ENCODE measurements around the gene MRPS6. TPM values are rescaled to one million over a fixed set of nuclear protein-coding genes. Genes with fewer than 3 reads are reported as not detected.

MRPS6 gene
- total RNA-seq, 2 donors from 2014 or later: 2.3 to 15.8 TPM

DNA sequence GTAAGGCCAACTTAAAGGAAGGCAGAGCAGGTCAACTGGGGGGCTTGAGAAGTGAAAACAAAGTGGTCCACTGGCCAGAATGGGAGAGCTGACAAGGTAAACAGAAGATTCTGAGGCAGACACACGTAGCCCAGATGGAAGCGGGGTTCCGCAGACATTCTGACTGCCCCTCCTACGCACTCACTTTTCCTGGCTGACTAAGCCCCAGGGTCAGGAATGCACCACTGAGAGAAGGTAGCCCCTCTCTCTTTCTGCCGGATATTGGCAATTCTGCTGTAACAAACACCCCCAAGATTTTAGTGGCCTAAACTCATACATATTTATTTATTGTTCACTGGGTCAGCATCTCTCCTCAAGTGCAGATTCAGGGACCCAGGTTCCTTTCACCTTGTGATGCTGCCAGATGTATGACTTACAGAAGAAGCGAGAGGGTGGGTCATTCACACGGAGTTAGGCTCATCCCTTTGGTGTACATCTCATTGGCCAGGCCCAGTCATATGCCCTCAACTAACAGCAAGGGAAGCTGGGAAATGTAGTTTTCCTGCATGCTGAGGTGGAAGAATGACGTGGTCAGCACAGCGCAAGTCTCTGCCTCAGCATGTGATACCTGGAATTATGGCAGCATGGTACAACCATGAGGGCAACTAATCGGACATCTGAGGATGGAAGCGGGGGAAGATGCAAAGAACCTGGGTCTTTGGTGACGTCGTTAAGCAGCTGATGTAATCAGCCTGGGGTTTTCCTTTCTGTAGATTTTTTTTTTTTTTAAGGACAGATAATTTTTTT, 43.4 kb upstream of the MRPS6 start:
- intact Hi-C loops (cut with DNase I): no loop called here
- DNase-seq (peak; percentile 14 to 46 (median 28)), ATAC-seq (peak; percentile 59)
- H3K4me1 ChIP-seq: no peaks in the 10 kb centered on the region
- no peak overlapping the region for H3K4me3 ChIP-seq
- H3K27me3 ChIP-seq: no peaks in the 10 kb centered on the region
- no peaks in the 10 kb centered on the region for H3K36me3 ChIP-seq (replicated peaks in 1 of 2; ENCODE audit: insufficient read depth in 1 of 2, low read depth in 2 of 2)
- H3K27ac ChIP-seq: no peak overlapping the region
- no peaks in the 10 kb centered on the region for H3K9me3 ChIP-seq
- no peak for TF ChIP-seq POLR2A (IDR thresholded peaks at IDR 0.05)
- TF ChIP-seq, protein P1, sequence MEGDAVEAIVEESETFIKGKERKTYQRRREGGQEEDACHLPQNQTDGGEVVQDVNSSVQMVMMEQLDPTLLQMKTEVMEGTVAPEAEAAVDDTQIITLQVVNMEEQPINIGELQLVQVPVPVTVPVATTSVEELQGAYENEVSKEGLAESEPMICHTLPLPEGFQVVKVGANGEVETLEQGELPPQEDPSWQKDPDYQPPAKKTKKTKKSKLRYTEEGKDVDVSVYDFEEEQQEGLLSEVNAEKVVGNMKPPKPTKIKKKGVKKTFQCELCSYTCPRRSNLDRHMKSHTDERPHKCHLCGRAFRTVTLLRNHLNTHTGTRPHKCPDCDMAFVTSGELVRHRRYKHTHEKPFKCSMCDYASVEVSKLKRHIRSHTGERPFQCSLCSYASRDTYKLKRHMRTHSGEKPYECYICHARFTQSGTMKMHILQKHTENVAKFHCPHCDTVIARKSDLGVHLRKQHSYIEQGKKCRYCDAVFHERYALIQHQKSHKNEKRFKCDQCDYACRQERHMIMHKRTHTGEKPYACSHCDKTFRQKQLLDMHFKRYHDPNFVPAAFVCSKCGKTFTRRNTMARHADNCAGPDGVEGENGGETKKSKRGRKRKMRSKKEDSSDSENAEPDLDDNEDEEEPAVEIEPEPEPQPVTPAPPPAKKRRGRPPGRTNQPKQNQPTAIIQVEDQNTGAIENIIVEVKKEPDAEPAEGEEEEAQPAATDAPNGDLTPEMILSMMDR (IDR thresholded peaks at IDR 0.05): no peak
- WGBS, 2 donors: 47 to 53% methylated on average over 12 to 13 of the region's 13 CpGs

DNA sequence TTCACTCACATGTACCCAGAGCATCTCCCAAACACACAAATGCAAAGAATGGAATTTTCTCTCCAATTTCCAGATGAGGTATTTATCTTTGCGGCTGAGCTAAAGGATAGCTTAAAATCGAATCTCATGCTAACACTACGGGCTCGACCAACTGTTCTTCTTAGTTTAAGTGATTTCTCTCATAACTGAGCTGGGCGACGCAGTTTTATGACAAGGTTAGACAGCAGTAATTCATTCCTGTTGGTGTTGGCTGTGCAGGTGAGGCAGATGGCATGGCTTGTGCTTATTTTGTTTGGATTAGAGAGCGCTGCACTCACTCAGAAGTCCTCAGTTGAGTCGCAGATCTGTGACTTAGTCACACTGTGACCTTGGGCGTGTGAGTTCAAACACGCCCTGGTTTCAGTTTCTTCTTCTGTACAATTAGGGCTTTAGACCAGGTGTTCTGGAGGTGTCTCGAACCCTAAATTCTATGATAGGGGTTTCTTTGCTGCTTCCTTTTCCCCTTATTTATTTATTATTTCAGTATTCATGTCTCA, 41.5 kb upstream of the MRPS6 start:
- no peak overlapping the region for H3K27ac ChIP-seq
- H3K27me3 ChIP-seq: no peaks in the 10 kb centered on the region
- DNase-seq (no peak), ATAC-seq (no peak)
- no peak for TF ChIP-seq POLR2A (IDR thresholded peaks at IDR 0.05)
- TF ChIP-seq, protein P1 (IDR thresholded peaks at IDR 0.05): no peak
- H3K4me3 ChIP-seq: no peak overlapping the region
- H3K36me3 ChIP-seq (replicated peaks in 1 of 2; ENCODE audit: insufficient read depth in 1 of 2, low read depth in 2 of 2): no peaks in the 10 kb centered on the region
- intact Hi-C loops (cut with DNase I): no loop called here
- WGBS, 2 donors: 63 to 68% methylated on average over 11 of the region's 11 CpGs
- no peaks in the 10 kb centered on the region for H3K9me3 ChIP-seq
- H3K4me1 ChIP-seq: no peaks in the 10 kb centered on the region

DNA sequence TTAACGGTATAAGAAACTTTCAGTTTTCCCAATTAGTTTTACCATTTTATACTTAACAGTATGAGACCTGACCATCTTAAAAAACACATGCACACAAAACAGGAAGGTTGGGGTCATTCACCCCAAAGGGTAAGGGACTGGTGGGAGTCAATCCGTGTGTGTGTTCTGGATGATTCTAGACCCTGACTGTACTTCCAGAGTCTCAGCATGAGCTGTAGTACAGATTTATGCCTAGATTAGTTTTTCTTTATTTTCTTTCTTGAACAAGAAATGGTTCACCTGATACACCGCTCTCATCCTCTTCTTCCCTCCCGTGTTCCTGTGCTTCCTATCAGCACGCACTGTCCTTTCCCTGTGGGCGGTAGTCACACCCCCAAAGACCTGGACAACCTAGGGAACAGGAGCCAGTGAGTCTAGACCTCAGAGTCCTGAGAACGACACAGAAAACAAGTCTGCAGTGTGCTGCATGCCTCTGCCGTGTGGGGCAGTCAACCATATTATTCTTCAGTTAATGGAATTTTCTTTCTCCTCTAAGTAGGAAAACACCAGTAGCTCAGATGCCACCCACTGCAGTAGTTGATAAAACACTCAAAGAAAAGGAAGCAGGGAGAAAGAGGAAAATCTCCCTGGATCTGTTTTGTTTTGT, 38.9 kb upstream of the MRPS6 start:
- H3K4me3 ChIP-seq: no peak overlapping the region
- no peak for ATAC-seq

DNA sequence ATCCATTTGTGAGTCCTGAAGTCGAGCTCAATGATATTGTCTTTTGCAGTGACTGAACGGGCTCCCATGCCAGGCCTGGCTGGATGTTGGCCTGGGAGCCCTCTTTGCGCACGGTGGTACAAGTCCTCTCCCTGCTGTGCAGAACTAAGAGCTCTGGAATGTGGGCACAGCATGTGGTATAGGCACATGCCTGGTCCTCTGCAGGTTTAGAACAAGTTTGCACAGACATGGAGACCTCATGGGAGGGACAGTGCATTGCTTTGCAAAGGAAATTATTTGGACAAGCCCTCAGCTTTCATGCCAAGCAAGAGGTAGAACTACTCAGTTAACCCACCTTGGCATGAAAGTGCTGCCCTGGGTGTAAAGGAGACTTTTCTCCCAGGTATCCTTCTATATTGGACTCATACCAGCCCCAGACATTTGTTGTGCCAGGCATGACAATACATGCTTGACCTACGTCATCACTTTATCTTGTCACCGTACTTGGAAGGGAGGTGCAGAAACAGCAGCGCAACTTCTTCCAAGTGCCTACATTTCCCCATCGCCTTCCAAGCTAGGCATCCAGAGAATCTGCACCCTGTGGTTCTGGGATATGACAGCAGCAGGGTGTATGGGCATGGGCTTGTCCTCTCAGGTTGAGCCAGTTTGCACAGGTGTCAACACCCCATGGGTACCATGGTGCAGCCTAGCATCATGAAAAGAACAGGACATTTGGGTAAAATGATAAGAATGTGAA, 37.6 kb upstream of the MRPS6 start:
- Histone ChIP-seq H3K27ac (no peak overlapping the region), H3K4me1 (no peaks in the 10 kb centered on the region), H3K27me3 (no peaks in the 10 kb centered on the region), H3K9me3 (no peaks in the 10 kb centered on the region), H3K36me3 (replicated peaks in 1 of 2; ENCODE audit: insufficient read depth in 1 of 2, low read depth in 2 of 2) (no peaks in the 10 kb centered on the region), H3K4me3 (no peak overlapping the region)
- no peak for DNase-seq
- TF ChIP-seq POLR2A (IDR thresholded peaks at IDR 0.05): no peak
- TF ChIP-seq, protein P1 (IDR thresholded peaks at IDR 0.05): no peak
- 73 to 84% methylated on average over 7 to 8 of the region's 8 CpGs for WGBS, 2 donors
- no peak for ATAC-seq
- intact Hi-C loops (cut with DNase I): no loop called here

More for the DNA sequence above, 38.9 kb upstream of the MRPS6 start:
- no peak for TF ChIP-seq POLR2A (IDR thresholded peaks at IDR 0.05)
- TF ChIP-seq, protein P1 (IDR thresholded peaks at IDR 0.05): no peak
- WGBS, 2 donors: 49 to 59% methylated on average over 8 of the region's 8 CpGs
- no peak for DNase-seq
- H3K36me3 ChIP-seq (replicated peaks in 1 of 2; ENCODE audit: insufficient read depth in 1 of 2, low read depth in 2 of 2): no peaks in the 10 kb centered on the region
- H3K27me3 ChIP-seq: no peaks in the 10 kb centered on the region
- H3K27ac ChIP-seq: no peak overlapping the region
- intact Hi-C loops (cut with DNase I): no loop called here
- H3K9me3 ChIP-seq: no peaks in the 10 kb centered on the region
- H3K4me1 ChIP-seq: no peaks in the 10 kb centered on the region
